ENCODE measurements around the gene MYEOV.

Gene MYEOV

DNA sequence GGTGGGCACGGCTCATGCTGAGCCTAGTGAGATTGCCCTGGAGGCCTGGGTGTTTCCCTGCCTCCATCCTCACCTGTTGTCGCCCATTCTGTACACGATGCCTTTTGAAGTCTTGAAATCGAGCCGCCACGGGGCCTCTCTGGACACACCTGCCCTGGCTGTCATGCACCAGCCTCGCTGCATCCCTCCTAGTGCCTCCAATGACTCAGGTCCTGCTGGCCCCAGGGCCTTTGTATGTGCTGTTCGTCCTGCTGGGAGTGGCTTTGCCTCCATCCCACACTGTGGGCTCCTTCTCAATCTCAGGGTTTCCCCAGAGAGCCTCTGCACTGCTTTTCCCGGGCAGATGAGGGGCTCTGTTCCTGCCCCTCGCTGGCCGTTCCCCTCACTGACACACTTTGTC, 8.9 kb upstream of the MYEOV start:
- H3K4me3 ChIP-seq (replicated peaks; ENCODE audit: low read depth, low read length): no peak overlapping the region
- DNase-seq (ENCODE audit: low read depth): no peak
- TF ChIP-seq, protein P1, sequence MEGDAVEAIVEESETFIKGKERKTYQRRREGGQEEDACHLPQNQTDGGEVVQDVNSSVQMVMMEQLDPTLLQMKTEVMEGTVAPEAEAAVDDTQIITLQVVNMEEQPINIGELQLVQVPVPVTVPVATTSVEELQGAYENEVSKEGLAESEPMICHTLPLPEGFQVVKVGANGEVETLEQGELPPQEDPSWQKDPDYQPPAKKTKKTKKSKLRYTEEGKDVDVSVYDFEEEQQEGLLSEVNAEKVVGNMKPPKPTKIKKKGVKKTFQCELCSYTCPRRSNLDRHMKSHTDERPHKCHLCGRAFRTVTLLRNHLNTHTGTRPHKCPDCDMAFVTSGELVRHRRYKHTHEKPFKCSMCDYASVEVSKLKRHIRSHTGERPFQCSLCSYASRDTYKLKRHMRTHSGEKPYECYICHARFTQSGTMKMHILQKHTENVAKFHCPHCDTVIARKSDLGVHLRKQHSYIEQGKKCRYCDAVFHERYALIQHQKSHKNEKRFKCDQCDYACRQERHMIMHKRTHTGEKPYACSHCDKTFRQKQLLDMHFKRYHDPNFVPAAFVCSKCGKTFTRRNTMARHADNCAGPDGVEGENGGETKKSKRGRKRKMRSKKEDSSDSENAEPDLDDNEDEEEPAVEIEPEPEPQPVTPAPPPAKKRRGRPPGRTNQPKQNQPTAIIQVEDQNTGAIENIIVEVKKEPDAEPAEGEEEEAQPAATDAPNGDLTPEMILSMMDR (IDR thresholded peaks at IDR 0.05; ENCODE audit: low read length, missing control alignments): no peak

DNA sequence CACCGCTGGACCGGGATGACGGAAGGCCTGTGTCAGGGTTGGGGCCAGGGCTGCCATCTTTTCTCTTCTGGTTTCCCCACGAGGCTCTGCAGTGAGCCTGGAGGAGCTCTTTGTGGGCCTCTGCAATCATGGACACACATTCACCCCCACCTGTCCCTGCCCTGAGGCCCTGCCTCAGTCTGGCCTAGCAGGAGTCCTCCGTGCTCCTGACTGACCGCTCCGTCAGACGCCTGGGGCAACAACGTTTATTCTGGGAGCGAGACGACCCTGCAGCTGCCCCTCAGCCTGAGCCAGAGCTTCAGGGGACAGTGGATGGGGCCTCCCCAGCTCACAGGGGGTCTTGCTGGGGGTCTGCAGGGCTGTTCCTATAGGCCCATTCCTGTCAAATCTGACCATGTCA, 8.2 kb upstream of the MYEOV start:
- DNase-seq (ENCODE audit: low read depth): no peak
- no peak overlapping the region for H3K4me3 ChIP-seq (replicated peaks; ENCODE audit: low read depth, low read length)

DNA sequence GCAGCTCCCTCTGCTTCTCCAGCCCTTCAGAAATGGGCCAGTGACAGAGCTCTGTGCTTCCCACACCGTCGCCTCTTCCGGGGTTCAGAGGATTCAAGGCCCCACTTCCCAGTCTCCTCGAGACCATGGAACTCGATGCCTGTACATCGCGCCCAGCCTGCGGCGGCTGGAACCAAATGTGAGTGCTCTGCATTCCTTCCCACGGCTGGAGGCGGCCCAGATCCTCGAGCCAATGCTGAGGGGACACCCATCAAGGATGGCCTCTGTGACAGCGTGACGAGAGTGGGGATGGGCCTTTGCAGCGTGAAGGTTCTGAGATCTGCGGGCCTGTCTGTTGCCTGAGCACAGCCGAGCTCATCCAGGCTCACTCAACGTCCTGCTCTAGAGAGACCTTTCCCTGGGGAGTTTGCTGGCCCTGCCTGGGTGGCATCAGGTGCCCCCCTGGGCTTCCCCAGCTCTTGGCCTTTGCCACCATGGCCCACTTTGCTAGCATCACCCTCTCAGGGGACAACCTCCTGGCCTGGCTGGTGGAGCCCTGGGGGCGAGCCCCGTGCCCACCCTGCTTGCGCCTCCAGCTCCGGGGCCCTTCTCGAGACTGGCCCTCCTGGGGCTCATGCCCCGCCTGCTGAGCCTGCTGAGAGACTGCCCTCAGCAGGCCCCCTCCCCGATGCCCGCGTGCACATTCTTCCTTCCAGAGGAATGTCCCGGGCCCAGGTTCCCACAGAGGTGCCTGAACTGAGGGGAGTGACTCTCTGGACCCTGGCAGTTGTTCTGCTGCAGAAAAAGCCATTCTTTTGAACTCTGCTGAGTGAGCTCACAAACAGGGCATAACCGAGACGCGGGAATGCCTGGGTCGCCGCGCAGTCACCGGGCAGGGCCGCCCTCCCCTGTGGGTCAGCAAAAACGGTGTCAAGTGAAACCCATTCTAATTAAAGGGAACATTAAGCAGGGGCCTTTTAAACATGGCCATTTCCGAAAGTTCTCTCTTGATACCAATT, 7.3 kb upstream of the MYEOV start:
- DNase-seq (ENCODE audit: low read depth): no peak
- H3K4me3 ChIP-seq (replicated peaks; ENCODE audit: low read depth, low read length): no peak overlapping the region
- TF ChIP-seq, protein P1 (IDR thresholded peaks at IDR 0.05; ENCODE audit: low read length, missing control alignments): no peak

More for the DNA sequence above, 8.2 kb upstream of the MYEOV start:
- TF ChIP-seq, protein P1 (IDR thresholded peaks at IDR 0.05; ENCODE audit: low read length, missing control alignments): no peak

DNA sequence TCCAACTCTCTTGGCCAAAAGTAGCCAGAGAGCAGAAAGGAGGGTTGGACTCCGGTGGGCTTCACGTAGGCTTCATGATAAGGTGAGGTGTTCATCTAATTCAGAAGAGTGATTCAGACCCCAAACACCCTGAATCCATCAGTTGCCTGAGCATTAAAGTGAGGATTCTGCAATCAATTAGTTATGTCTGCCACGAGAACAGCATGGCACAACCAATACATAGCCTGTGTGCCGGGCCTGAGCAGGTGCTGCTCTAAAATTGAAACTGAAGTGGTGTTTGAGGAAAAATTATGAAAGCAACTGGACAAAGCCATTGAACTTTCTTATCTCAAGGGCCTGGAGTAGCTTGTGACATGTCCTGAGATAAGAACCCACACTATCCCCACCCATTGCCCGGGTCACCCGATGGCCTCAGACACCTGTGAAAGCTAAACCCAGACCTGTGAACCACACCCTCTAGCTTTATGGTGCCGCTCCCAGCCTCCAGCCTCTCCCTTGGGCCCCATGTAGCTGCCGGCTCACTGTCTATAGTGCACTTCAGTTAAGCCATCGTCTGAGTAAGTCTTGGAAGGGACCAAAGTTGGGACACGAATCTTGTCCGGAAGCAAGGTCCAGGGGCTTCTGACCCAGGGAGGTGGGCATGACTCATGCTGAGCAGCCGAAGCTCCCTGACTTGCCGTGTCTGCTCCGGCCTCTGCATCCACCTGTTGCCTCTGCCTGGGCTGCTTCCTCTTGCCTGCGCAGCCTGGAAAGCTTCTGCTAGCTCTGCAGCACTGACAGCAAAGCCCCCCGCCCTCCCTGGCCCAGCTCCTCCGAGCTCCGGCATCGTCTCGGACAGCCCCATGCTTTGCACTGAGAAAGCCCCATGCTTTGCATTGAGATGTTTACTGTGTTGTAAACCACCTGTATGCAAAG, 5.7 kb upstream of the MYEOV start:
- DNase-seq (ENCODE audit: low read depth): no peak
- TF ChIP-seq, protein P1 (IDR thresholded peaks at IDR 0.05; ENCODE audit: low read length, missing control alignments): no peak

DNA sequence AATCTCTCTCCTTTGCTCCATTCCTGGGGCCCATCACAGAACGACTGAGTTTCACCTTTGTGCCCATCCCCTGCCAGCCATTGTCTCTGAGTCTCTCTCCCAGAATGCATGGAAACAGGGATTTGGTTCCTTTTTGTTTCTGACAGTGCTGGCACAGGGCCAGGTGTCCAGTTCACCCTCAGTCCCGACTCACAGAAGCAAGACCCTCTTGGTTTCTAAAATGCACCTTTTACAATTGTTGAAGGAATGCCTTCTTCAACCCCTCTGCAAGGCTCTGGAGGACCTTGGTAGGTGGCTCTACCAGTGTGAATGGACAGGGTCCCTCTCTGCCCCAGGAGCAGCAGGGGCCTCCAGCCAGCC, 5.1 kb upstream of the MYEOV start:
- no peak overlapping the region for H3K4me3 ChIP-seq (replicated peaks; ENCODE audit: low read depth, low read length)
- TF ChIP-seq, protein P1 (IDR thresholded peaks at IDR 0.05; ENCODE audit: low read length, missing control alignments): no peak
- no peak for DNase-seq (ENCODE audit: low read depth)

More for the DNA sequence above, 5.7 kb upstream of the MYEOV start:
- no peak overlapping the region for H3K4me3 ChIP-seq (replicated peaks; ENCODE audit: low read depth, low read length)

DNA sequence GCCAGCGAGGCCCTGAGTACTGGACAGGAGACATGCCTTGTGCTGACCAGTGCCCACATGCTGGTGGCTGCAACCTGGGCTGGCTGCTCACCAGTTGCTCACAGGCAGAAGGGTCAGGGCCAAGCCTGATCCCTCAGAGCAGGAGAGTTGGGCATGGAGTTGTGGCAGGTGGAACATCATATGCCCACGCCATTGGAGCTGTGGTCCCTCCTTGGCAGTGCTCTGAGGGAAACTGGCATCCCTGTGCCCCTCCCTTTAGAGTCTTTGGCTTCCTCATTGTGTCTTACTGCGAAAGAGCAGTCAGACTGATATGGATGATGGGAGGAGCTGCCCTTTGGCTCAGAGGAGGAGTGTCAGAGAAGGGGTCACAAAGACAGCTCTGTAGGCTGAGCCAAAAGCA, 3.1 kb upstream of the MYEOV start:
- H3K4me3 ChIP-seq (replicated peaks; ENCODE audit: low read depth, low read length): no peak overlapping the region
- no peak for DNase-seq (ENCODE audit: low read depth)
- TF ChIP-seq, protein P1 (IDR thresholded peaks at IDR 0.05; ENCODE audit: low read length, missing control alignments): no peak

Measured in fibroblast of pulmonary artery (primary cell).